Neutrophil (primary cell): Measurements from ENCODE around the gene SLC30A3.

ENCODE experiments used
- H3K27ac ChIP-seq: fragments of 200-600 bp; sonication (generic); 2 replicates; pipeline ENCODE4 v1.5.1; 2016; ENCODE audit warnings: mild to moderate bottlenecking, moderate library complexity
- H3K27me3 ChIP-seq: fragments of 200-600 bp; sonication (generic); 2 replicates; pipeline ENCODE4 v1.6.0; 2016; ENCODE audit warnings: mild to moderate bottlenecking
- H3K36me3 ChIP-seq: fragments of 200-600 bp; sonication (generic); 2 replicates; pipeline ENCODE4 v1.5.1; 2017
- H3K4me1 ChIP-seq, 2 experiments: fragments of 200-600 bp in 1 of 2; sonication (generic) in 1 of 2; 1 replicate in 1 of 2; 2 replicates in 1 of 2; pipeline versions ENCODE4 v1.5.1 to v1.6.1; 2013 to 2016; ENCODE audit warnings: low read depth in 1 of 2, low read length in 1 of 2, mild to moderate bottlenecking in 1 of 2, moderate library complexity in 1 of 2; ENCODE audit not compliant: control insufficient read depth in 1 of 2, insufficient read depth in 1 of 2
- H3K4me3 ChIP-seq, 2 experiments: fragments of 200-600 bp in 1 of 2; sonication (generic) in 1 of 2; 1 replicate in 1 of 2; 2 replicates in 1 of 2; pipeline ENCODE4 v1.5.1; 2013 to 2016; ENCODE audit warnings: low read depth in 1 of 2, low read length in 1 of 2, mild to moderate bottlenecking in 1 of 2, moderate library complexity in 1 of 2
- H3K9me3 ChIP-seq: fragments of 200-600 bp; sonication (generic); 2 replicates; pipeline ENCODE4 v1.5.1; 2016
- CTCF ChIP-seq: fragments of 200-600 bp; sonication (generic); IDR thresholded peaks from 2 replicates; pipeline ENCODE4 v1.5.1; 2016; ENCODE audit warnings: antibody characterized with exemption

Gene SLC30A3

GRCh38 chr2:27225526-27225925 lies 37.3 kb downstream of the SLC30A3 start:
- TF ChIP-seq CTCF = no peak
- H3K9me3 ChIP-seq = no peaks in the 10 kb centered on the region
- no peak overlapping the region for H3K4me3 ChIP-seq
- H3K4me1 ChIP-seq = no peaks in the 10 kb centered on the region
- peaks cover 84% of the 10 kb centered on the region for H3K36me3 ChIP-seq
- no peaks in the 10 kb centered on the region for H3K27me3 ChIP-seq
- H3K27ac ChIP-seq = no peak overlapping the region

GRCh38 chr2:27223416-27223815 lies 39.4 kb downstream of the SLC30A3 start:
- H3K4me1 ChIP-seq = no peaks in the 10 kb centered on the region
- H3K27me3 ChIP-seq = no peaks in the 10 kb centered on the region
- H3K36me3 ChIP-seq = peaks cover 79% of the 10 kb centered on the region
- no peak overlapping the region for H3K27ac ChIP-seq
- H3K4me3 ChIP-seq = no peak overlapping the region
- no peak for TF ChIP-seq CTCF
- no peaks in the 10 kb centered on the region for H3K9me3 ChIP-seq

GRCh38 chr2:27222407-27222806 lies 40.4 kb downstream of the SLC30A3 start:
- H3K27me3 ChIP-seq = no peaks in the 10 kb centered on the region
- H3K9me3 ChIP-seq = no peaks in the 10 kb centered on the region
- peaks cover 6 to 7% of the 10 kb centered on the region in 2 experiments for H3K4me1 ChIP-seq
- no peak for TF ChIP-seq CTCF
- no peak overlapping the region for H3K27ac ChIP-seq
- H3K4me3 ChIP-seq = no peak overlapping the region
- H3K36me3 ChIP-seq = peaks cover 71% of the 10 kb centered on the region

DNA sequence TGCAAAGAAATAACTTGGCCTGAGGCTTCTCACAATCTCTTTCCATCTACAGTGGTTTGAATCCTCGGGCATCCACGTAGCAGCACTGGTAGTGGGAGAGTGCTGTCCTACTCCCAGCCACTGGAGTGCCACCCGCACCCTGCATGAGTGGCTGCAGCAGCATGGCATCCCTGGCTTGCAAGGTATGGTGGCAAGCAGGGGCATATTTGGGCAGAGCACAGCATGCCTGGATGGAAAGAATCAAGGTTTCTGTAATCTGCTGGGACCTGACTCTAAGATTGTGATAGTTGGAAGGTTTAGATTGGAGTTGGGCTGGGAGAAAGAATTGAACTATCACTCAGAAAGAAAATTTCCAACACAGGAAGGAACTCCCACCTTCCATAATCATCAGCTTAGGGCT lies 41.7 kb downstream of the SLC30A3 start:
- no peak for TF ChIP-seq CTCF
- no peak overlapping the region for H3K4me3 ChIP-seq

GRCh38 chr2:27220091-27220490 lies 42.8 kb downstream of the SLC30A3 start:
- Histone ChIP-seq H3K9me3 (no peaks in the 10 kb centered on the region), H3K4me1 (peaks cover 11 to 12% of the 10 kb centered on the region in 2 experiments), H3K27me3 (no peaks in the 10 kb centered on the region), H3K27ac (no peak overlapping the region), H3K36me3 (peaks cover 48% of the 10 kb centered on the region), H3K4me3 (no peak overlapping the region)
- TF ChIP-seq CTCF = no peak

More for the DNA sequence above, 41.7 kb downstream of the SLC30A3 start:
- Histone ChIP-seq H3K9me3 (no peaks in the 10 kb centered on the region), H3K36me3 (peaks cover 59% of the 10 kb centered on the region), H3K4me1 (peaks cover 11 to 12% of the 10 kb centered on the region in 2 experiments), H3K27me3 (no peaks in the 10 kb centered on the region), H3K27ac (no peak overlapping the region)

GRCh38 chr2:27219091-27219490 lies 43.8 kb downstream of the SLC30A3 start:
- Histone ChIP-seq H3K4me3 (no peak overlapping the region), H3K4me1 (peaks cover 11 to 12% of the 10 kb centered on the region in 2 experiments), H3K9me3 (no peaks in the 10 kb centered on the region), H3K27ac (no peak overlapping the region), H3K27me3 (no peaks in the 10 kb centered on the region), H3K36me3 (peaks cover 38% of the 10 kb centered on the region)
- TF ChIP-seq CTCF = no peak
